ENCODE results near the gene SCGB3A1. TPM values are rescaled to one million over a fixed set of nuclear protein-coding genes. Genes with fewer than 3 reads are reported as not detected.
A peak's percentile ranks its signal among the peaks of the same experiment; 100 is the strongest.

SCGB3A1 gene
- total and polyA plus RNA-seq, 9 of the 15 experiments (the other 6 are each of a cell fraction or from before 2014, with no cell fraction given), result 0.33 TPM; not detected in 8

GRCh38 chr5:180553530-180553929 is 37.8 kb downstream of the SCGB3A1 start (continued):
- TF ChIP-seq NFIC (IDR thresholded peaks at IDR 0.05), result peak; percentile 40; the same call in 1 of the 2 replicates
- TF ChIP-seq E2F8 (IDR thresholded peaks at IDR 0.05; ENCODE audit: low read depth, partially characterized antibody), result no peak
- no peak for TF ChIP-seq BRF2 (IDR thresholded peaks at IDR 0.05; ENCODE audit: borderline replicate concordance, insufficient read depth, insufficient read length)
- no peak for TF ChIP-seq CREB3 (tag; conservative IDR thresholded peaks at IDR 0.05; ENCODE audit: low read depth)
- TF ChIP-seq FOXK1 (CRISPR knock-in tag; IDR thresholded peaks at IDR 0.05; ENCODE audit: borderline replicate concordance), result no peak
- TF ChIP-seq FOXJ3 (CRISPR knock-in tag; IDR thresholded peaks at IDR 0.05), result no peak
- TF ChIP-seq TAL1 (IDR thresholded peaks at IDR 0.05), result peak; percentile 88
- TF ChIP-seq ZNF398 (CRISPR knock-in tag; IDR thresholded peaks at IDR 0.05), result no peak
- TF ChIP-seq PKNOX1 (IDR thresholded peaks at IDR 0.05), result peak; percentile 35; the same call in 1 of the 2 replicates
- no peak for TF ChIP-seq BCOR (IDR thresholded peaks at IDR 0.05)
- TF ChIP-seq MCM2 (IDR thresholded peaks at IDR 0.05; ENCODE audit: low read depth), result no peak
- TF ChIP-seq KLF13 (tag; IDR thresholded peaks at IDR 0.05; ENCODE audit: borderline replicate concordance, low read depth), result no peak
- no peak for TF ChIP-seq ZNF133 (CRISPR knock-in tag; IDR thresholded peaks at IDR 0.05)
- peak; percentile 58 for TF ChIP-seq TAF9B (IDR thresholded peaks at IDR 0.05; ENCODE audit: partially characterized antibody)
- TF ChIP-seq ZBTB8A (IDR thresholded peaks at IDR 0.05; ENCODE audit: partially characterized antibody), result no peak
- TF ChIP-seq PHB (CRISPR knock-in tag; IDR thresholded peaks at IDR 0.05), result no peak
